Measurements from ENCODE around the gene WWC1.

WWC1 gene

DNA sequence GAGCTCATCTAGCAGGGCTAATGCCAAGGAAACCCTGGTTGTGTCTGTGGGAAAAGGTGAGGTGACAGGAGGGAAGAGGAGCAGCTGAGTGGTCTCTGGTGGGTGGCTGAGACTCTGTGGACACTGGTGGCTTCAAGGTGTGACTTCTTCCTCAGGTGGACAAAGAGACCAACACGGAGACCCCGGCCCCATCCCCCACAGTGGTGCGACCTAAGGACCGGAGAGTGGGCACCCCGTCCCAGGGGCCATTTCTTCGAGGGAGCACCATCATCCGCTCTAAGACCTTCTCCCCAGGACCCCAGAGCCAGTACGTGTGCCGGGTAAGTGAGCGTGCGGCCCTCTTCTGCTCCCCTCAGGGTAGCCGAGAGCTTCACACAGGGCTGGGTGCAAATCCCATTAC lies 163.8 kb downstream of the WWC1 start:
- DNase-seq = no peak

DNA sequence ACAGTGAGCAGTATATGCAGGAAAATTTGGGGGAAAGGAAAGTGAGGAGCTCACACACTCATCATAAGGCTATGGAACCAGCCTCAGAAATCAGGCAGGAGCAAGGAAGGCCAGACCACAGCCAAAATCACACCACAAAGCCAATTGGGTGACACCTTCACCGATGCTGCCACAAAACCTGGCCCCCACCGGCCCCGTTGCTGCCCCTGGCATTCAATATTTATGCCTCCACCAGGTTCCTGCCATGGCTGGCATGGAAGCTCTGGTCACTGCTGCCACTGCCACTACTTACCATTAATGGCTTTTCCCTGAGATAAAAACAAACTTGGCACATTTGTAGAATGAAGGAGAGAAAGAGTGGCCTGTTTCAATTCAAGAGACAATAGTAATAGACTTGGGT lies 166.1 kb downstream of the WWC1 start:
- no peak for DNase-seq

DNA sequence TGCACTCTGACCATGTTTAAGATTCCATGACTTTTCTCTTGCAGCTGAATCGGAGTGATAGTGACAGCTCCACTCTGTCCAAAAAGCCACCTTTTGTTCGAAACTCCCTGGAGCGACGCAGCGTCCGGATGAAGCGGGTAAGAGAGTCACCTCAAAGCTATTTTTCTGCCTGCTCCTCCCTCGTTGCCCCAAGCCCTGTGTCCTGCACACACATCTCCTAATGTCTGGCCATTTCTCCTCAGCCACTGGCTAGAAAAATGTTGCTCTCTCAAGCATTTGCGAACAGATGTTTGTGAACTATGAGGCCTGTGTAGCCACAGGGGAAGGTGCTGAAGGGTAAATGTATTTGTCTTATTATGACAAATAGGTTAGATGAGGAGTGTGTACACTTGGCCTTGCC lies 169.2 kb downstream of the WWC1 start:
- no peak for DNase-seq

GRCh38 chr5:168463081-168463480 lies 171.6 kb downstream of the WWC1 start:
- DNase-seq = no peak

- no peak for DNase-seq
Observed at GRCh38 chr5:168464214-168464613, 172.8 kb downstream of the WWC1 start.

GRCh38 chr5:168464641-168465040 lies 173.2 kb downstream of the WWC1 start:
- no peak for DNase-seq

- DNase-seq = no peak
Observed at GRCh38 chr5:168467755-168468330, 176.4 kb downstream of the WWC1 start.

- DNase-seq = no peak
Observed at GRCh38 chr5:168468836-168469235, 177.4 kb downstream of the WWC1 start.

DNA sequence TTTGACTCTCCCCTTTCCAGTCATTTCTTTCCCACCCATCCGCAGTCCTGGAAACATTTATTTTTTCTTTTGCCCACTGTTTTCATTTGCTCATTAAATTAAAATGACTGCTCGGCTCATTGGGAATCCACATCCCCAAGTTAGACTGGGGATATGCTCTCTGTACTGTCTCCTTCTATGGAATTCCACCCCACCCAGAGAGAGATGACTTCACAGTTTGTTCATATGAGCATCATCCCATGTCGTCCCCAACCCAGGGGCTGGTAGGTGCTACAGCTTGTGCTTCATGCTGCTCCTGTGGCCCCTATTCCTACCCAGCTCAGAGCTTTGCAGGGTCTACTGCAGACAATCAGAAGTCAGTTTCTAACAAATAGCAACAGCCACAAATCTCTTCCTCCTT lies 178.4 kb downstream of the WWC1 start:
- DNase-seq = no peak

GRCh38 chr5:168471785-168472184 lies 180.3 kb downstream of the WWC1 start:
- DNase-seq = no peak

DNA sequence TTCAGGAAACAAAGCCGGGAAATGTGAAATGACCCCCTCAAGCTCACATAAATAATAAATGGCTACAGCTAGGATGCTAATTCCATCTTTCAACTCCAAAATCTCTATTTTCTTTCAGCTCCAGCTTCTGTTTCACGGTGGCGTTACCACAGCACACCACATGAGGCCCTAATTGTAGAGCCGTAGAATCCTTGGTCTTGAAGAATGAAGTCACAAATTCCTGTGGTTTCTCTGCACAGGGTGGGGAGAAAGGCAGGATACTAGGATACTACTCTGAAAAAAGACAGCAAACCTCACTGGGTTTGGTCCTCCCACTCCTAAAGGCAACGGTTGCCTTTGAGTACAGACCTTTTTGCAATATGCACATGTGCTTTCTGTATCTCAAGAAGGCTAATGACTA lies 180.9 kb downstream of the WWC1 start:
- no peak for DNase-seq

- DNase-seq = no peak
Observed at GRCh38 chr5:168474319-168474718, 182.9 kb downstream of the WWC1 start.

DNA sequence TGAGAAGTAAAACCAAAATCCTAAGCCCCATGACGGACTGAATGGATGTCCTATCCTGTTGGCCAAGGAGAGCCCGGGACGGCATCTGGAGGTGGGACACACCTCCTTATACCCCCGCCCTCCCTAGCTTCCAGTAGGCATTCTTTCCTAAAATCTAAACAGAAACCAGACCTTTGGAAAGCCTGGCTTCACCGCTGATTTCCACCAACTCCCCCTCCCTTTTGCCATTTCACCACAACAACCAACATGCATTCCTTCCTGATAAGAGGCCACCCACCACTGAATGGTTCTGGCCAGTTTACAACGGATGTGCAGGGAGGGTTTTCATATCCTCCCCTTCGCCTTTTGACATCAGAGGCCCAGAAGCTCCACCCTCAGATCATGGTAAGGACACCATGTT lies 185.6 kb downstream of the WWC1 start:
- no peak for DNase-seq

DNA sequence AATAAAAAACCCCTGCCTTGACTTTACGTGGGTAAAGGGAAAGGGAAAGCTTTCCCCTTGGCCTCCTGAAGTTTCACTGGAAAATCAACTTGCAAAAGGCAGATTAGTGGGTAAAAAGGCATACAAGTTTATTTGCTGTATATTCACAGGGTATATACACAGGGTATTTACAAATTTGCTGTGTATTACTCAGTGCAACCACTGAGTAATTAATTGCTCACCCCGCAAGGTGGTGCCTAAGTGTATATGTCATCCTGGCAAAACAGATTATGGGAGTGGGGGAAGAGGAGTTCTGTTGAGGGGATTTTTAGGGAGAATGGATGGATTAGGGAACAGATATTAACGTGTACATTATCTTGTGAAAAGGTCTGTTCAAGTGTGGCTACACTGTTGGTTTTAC lies 187.7 kb downstream of the WWC1 start:
- DNase-seq = no peak

- DNase-seq = no peak
Observed at GRCh38 chr5:168480601-168481000, 189.2 kb downstream of the WWC1 start.

- no peak for DNase-seq
Observed at GRCh38 chr5:168481330-168481788, 189.9 kb downstream of the WWC1 start.

DNA sequence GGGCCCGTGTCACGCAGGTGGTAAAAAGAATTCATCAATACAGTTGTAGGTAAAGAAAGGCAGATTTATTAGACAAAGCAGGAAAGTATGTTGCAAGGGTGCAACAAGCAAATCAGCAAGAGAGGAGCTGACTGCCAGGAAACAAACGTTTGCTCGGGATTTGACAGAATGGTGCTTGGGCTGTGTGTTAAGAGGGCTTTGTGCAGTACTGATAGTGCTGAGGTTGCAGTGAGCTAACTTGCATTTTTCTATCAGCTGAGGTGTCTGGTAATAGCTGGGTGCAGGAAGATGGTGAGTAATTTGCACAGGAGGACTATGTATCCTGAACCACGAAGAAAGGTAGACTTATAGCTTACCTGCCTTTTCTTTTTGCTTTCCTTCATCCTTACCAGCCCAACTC lies 190.9 kb downstream of the WWC1 start:
- no peak for DNase-seq

DNA sequence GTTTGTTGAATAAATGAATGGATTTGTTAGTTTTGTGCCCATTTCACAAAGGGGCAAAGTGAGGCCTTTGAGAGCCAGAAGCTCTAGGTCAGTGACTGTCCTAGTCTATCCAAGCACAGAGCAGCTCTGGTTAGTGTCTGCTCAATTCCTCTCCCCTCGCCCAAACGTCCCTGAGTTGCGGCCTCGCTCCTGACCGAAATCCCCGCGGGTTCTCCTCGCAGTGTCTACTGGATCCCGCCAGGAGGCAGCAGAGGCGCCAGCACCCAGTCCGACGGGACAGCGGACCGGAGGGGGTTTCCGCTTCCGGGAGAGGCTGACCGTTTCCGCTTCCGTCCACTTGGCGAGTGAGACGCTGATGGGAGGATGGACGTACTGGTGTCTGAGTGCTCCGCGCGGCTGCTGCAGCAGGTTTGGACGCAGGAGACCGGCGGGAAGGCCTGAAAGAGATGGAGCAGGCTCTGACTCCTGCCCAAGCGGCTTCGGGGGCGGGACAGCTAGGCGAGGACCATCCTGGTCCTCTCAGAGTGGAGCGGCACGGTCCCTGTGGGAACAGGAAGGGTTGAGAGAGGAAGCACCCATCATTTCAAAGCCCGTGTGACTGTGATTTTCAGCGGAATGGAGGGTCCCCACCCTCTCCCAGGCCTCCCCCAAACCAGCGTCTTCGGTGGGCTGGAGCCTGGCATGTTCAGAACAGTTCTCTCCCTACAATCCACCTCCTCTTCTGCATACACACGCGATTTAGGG lies 194.9 kb downstream of the WWC1 start, which contains the start of gene RARS1:
Gene RARS1, plus strand, starts transcription at position 336 of the 744 bp plus-strand sequence. Its CDS starts 28 bp downstream, at position 364.
- peak; percentile 94 for DNase-seq

DNA sequence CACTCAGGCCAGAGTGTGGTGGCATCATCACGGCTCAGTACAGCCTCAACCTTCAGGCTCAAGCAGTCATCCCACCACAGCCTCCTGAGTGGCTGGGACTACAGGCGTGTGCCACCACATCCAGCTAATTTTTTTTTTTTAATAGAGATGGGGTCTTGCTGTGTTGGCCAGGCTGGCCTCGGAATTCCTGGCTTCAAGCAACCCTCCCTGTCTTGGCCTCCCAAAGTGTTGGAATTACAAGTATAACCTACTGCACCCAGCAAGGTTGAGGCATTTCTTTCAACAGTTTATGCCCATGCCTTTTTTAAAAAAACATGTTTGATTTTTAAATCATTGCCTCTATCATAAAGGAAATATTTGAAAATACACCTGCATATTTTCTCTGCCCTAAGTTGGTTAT lies 197.6 kb downstream of the WWC1 start:
- no peak for DNase-seq

DNA sequence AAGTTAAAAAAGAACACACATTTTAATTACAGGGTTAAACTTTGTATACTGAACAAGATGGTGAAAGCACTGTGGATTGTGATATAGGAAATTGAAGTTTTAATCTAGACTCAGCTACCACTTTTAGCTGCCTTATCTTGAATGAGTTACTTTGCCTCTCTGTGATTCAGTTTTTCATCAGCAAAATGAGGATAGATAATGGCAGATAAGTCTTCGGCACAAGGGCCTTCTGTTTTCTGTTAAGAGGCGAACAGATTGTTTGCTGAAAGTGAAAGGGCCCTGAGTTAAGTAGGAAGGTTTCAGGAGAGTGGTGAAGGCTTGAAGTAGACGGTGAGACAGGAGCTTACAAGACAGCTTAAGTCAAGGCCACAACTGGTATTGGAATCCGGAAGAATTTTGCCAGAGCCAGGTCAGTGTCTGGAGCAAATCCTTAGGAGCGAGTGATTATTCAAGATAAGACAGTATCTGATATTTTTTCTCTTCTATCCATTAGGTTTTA lies 202.7 kb downstream of the WWC1 start:
- DNase-seq = no peak

- no peak for DNase-seq
Observed at GRCh38 chr5:168502563-168503237, 211.3 kb downstream of the WWC1 start.

- DNase-seq = no peak
Observed at GRCh38 chr5:168513861-168514428, 222.5 kb downstream of the WWC1 start.

Measured in inflammatory macrophage treated with lipopolysaccharide for 4 hours (primary cell).